ENCODE data around the gene SGMS1. TPM values are rescaled to one million over a fixed set of nuclear protein-coding genes. Genes with fewer than 3 reads are reported as not detected.
"Not testable (repeated sequence)": the region's sequence is repeated elsewhere in the genome, so short reads cannot be mapped to it uniquely, and the experiment has no call there.

The SGMS1 gene
- total RNA-seq, 1 donor from 2014 or later: 14.2 TPM

DNA sequence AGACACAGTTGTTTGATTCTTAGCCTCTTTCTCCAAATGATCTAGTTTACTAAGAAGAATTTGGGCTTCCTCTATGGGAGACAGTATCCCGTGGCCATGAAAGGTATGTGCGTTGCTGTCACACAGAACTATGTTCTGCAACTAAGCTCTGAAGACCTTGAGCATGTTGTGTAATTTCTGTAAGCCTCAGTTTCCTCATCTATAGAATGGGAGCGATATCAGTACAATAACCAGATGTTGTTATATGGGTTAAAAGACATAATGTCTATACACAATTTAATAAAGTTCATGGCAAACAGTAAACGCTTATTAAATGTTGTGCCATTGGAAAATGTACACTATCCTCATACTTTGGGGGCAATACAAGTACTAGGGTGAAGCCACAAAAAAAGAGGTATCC lies 187.0 kb downstream of the SGMS1 start:
- H3K27ac Mint-ChIP-seq: no peak overlapping the region
- intact Hi-C loops (cut with micrococcal nuclease): no loop called here
- DNase-seq: no peak
- H3K9me3 Mint-ChIP-seq: no peaks in the 10 kb centered on the region
- no peaks in the 10 kb centered on the region for H3K27me3 Mint-ChIP-seq
- peaks cover 40% of the 10 kb centered on the region for H3K4me1 Mint-ChIP-seq
- peaks cover 12% of the 10 kb centered on the region for H3K36me3 Mint-ChIP-seq (ENCODE audit: low read depth)
- H3K4me3 Mint-ChIP-seq: no peak overlapping the region

GRCh38 chr10:50432211-50433009 lies 191.3 kb downstream of the SGMS1 start:
- H3K27me3 Mint-ChIP-seq: no peaks in the 10 kb centered on the region
- intact Hi-C loops (cut with micrococcal nuclease): loop anchor here (1.0 to 5.0 kb wide), 10 partner anchors 14 to 1250 kb away; no protein-coding TSS in a partner anchor
- H3K4me3 Mint-ChIP-seq: no peak overlapping the region
- peaks cover 10% of the 10 kb centered on the region for H3K36me3 Mint-ChIP-seq (ENCODE audit: low read depth)
- peak overlapping the region; percentile 57 for H3K27ac Mint-ChIP-seq
- peak; percentile 4 for DNase-seq
- H3K9me3 Mint-ChIP-seq: no peaks in the 10 kb centered on the region
- H3K4me1 Mint-ChIP-seq: peaks cover 26% of the 10 kb centered on the region

DNA sequence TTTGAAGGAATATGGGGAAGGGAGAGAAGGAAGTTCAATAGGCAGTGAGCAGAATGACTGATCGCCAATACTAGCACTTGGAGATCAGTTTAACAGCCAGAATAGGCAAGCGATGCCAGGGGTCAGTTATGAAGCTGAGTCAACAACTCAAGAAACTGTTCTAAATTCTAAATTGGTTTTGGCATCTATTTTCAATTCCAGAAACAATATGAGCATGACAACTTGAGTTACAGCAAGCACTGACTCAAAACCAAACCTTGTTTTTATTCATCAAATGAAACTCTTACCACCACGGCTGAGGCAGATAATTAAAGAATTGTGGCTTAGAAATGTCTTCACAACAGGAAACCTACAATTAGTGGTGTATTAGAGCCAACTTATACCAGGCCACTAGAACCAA lies 192.0 kb downstream of the SGMS1 start:
- intact Hi-C loops (cut with micrococcal nuclease): loop anchor here (1.0 to 5.0 kb wide), 10 partner anchors 13 to 1249 kb away; no protein-coding TSS in a partner anchor
- DNase-seq: peak; percentile 57
- Mint-ChIP-seq H3K36me3 (ENCODE audit: low read depth) (peaks cover 10% of the 10 kb centered on the region), H3K27me3 (no peaks in the 10 kb centered on the region), H3K27ac (peak overlapping the region; percentile 14), H3K4me3 (peak overlapping the region; percentile 11), H3K9me3 (no peaks in the 10 kb centered on the region), H3K4me1 (peaks cover 22% of the 10 kb centered on the region)

GRCh38 chr10:50431133-50431532 lies 192.6 kb downstream of the SGMS1 start:
- Mint-ChIP-seq H3K36me3 (ENCODE audit: low read depth) (peaks cover 12% of the 10 kb centered on the region), H3K9me3 (no peaks in the 10 kb centered on the region), H3K4me3 (no peak overlapping the region), H3K27me3 (no peaks in the 10 kb centered on the region), H3K4me1 (peaks cover 27% of the 10 kb centered on the region), H3K27ac (no peak overlapping the region)
- DNase-seq: peak; percentile 9
- intact Hi-C loops (cut with micrococcal nuclease): loop anchor here (5.0 kb wide), 2 partner anchors 104 to 1249 kb away; no protein-coding TSS in a partner anchor

DNA sequence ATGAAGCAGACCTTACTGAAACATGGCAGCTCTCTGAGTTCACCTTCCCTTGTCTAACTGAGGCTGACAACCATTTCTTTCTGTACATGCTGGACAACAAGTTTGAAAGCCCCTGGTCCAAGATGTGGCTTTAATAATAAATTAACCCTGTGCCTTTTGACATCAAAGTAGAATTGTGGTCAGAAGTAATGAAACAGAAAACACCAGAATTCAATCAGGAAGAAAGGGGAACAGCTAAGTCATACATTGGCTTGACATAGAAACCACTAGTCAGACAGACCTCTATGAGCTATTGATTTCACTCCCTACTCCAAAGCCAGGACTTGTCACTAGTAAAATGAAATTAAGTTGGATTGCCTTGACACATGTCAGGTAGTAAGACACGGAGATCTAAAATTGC lies 197.3 kb downstream of the SGMS1 start:
- no peak for DNase-seq
- Mint-ChIP-seq H3K4me3 (no peak overlapping the region), H3K36me3 (ENCODE audit: low read depth) (peaks cover 8% of the 10 kb centered on the region), H3K9me3 (no peaks in the 10 kb centered on the region), H3K27ac (no peak overlapping the region), H3K27me3 (no peaks in the 10 kb centered on the region), H3K4me1 (peaks cover 16% of the 10 kb centered on the region)
- intact Hi-C loops (cut with micrococcal nuclease): no loop called here

- H3K9me3 Mint-ChIP-seq; H3K36me3 Mint-ChIP-seq (ENCODE audit: low read depth); intact Hi-C loops (cut with micrococcal nuclease); H3K27ac Mint-ChIP-seq; H3K4me3 Mint-ChIP-seq; H3K27me3 Mint-ChIP-seq; DNase-seq: not testable (repeated sequence)
- peaks cover 21% of the 10 kb centered on the region for H3K4me1 Mint-ChIP-seq
Measured at GRCh38 chr10:50425215-50425614, 198.5 kb downstream of the SGMS1 start.

GRCh38 chr10:50423448-50423847 lies 200.3 kb downstream of the SGMS1 start:
- Mint-ChIP-seq H3K27me3 (no peaks in the 10 kb centered on the region), H3K4me3 (no peak overlapping the region), H3K27ac (no peak overlapping the region), H3K4me1 (peaks cover 29% of the 10 kb centered on the region), H3K36me3 (ENCODE audit: low read depth) (peaks cover 8% of the 10 kb centered on the region), H3K9me3 (no peaks in the 10 kb centered on the region)
- DNase-seq: no peak
- intact Hi-C loops (cut with micrococcal nuclease): no loop called here

DNA sequence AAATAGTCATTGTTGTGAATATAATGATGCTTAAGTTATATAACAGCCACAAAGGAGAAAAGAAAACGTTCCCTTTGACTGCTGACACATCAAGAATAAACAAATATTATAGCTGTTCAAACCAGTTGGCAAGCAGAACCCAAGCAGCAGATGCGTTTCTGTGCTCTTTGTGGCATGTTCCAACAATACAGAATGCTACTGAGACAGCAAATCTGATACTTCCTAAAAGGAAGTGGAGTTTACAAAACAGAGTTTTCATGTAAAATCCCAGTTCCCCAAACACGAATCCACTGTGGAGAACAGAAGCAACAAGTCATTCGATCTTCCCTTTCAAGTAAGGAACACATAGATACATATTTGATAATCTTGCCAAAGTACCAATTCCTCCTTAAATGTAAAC lies 201.5 kb downstream of the SGMS1 start:
- Mint-ChIP-seq H3K4me1 (peaks cover 37% of the 10 kb centered on the region), H3K27me3 (no peaks in the 10 kb centered on the region), H3K4me3 (no peak overlapping the region)

GRCh38 chr10:50421026-50421719 lies 202.6 kb downstream of the SGMS1 start:
- Mint-ChIP-seq H3K4me3 (no peak overlapping the region), H3K27ac (no peak overlapping the region), H3K36me3 (ENCODE audit: low read depth) (peaks cover 4% of the 10 kb centered on the region), H3K4me1 (peaks cover 35% of the 10 kb centered on the region), H3K9me3 (no peaks in the 10 kb centered on the region), H3K27me3 (no peaks in the 10 kb centered on the region)
- intact Hi-C loops (cut with micrococcal nuclease): no loop called here
- peak; percentile 84 for DNase-seq

More for the DNA sequence above, 201.5 kb downstream of the SGMS1 start:
- peaks cover 8% of the 10 kb centered on the region for H3K36me3 Mint-ChIP-seq (ENCODE audit: low read depth)
- H3K9me3 Mint-ChIP-seq: no peaks in the 10 kb centered on the region
- no peak for DNase-seq
- intact Hi-C loops (cut with micrococcal nuclease): no loop called here
- no peak overlapping the region for H3K27ac Mint-ChIP-seq

DNA sequence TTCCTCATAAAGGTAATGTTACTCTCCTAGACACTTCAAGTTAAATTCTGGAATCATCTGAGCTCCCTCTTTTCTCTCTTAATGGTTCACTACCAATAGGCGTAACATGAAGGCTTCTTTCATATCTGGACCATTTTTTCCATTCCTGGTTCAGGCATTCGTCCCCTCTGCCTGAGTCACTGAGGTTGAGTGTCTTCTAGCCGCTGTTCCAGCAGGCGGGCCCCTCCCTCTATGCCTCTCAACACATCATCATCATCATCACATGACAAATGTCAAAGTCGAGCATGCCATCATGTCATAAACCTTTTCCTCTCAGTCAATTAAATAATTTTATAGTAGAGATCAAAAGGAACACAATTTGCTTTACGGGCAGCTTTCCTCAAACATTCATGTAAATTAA lies 203.6 kb downstream of the SGMS1 start:
- H3K27me3 Mint-ChIP-seq: no peaks in the 10 kb centered on the region
- H3K27ac Mint-ChIP-seq: no peak overlapping the region
- H3K4me1 Mint-ChIP-seq: peaks cover 38% of the 10 kb centered on the region
- peaks cover under 1% of the 10 kb centered on the region for H3K36me3 Mint-ChIP-seq (ENCODE audit: low read depth)
- peak; percentile 49 for DNase-seq
- H3K9me3 Mint-ChIP-seq: no peaks in the 10 kb centered on the region
- H3K4me3 Mint-ChIP-seq: no peak overlapping the region
- intact Hi-C loops (cut with micrococcal nuclease): no loop called here

DNA sequence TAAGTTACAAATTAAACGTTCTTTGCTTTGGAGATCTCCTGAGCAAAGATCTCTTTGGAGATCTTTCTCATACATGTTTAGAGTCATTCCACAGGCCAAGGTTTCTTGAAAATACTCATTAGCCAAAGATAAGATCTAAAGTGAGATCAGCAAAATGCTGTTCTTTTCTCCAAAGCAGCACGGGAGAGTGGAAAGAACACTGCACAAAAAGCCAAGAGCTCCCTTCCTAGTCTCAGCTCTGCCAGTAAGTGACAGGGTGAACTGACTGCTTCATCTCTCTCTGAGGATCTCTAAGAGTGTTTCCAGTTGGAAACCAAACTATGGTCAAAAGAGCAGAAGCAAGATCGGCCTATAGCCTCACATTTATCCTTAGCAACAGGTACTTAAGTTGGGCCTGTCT lies 204.0 kb downstream of the SGMS1 start:
- no peaks in the 10 kb centered on the region for H3K36me3 Mint-ChIP-seq (ENCODE audit: low read depth)
- intact Hi-C loops (cut with micrococcal nuclease): loop anchor here (2.0 to 5.0 kb wide), 3 partner anchors 13 to 97 kb away; no protein-coding TSS in a partner anchor
- H3K27ac Mint-ChIP-seq: no peak overlapping the region
- H3K27me3 Mint-ChIP-seq: no peaks in the 10 kb centered on the region
- no peaks in the 10 kb centered on the region for H3K9me3 Mint-ChIP-seq
- peak; percentile 52 for DNase-seq
- H3K4me3 Mint-ChIP-seq: no peak overlapping the region
- H3K4me1 Mint-ChIP-seq: peaks cover 39% of the 10 kb centered on the region

DNA sequence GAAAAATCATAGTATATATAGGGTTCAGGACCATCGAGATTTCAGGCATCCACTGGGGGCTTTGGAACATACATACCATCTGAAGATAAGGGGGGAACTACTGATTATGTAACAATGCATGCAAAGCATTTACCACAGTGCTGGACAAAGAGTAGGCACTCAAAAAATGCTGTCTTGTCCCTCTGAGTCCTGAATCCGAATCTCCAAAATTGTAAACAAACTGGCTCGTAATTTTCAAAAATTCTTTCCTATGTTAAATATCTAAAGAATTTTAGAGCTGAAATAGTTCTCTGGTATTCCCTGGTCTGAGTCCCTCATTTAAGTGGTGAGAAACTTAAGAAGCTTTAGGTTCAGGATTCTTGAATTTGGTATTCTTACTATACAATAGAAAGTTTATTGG lies 204.7 kb downstream of the SGMS1 start:
- H3K4me1 Mint-ChIP-seq: peaks cover 41% of the 10 kb centered on the region
- intact Hi-C loops (cut with micrococcal nuclease): loop anchor here (2.0 to 5.0 kb wide), 3 partner anchors 14 to 97 kb away; no protein-coding TSS in a partner anchor
- H3K27me3 Mint-ChIP-seq: no peaks in the 10 kb centered on the region
- H3K9me3 Mint-ChIP-seq: no peaks in the 10 kb centered on the region
- no peak for DNase-seq
- no peak overlapping the region for H3K4me3 Mint-ChIP-seq
- no peak overlapping the region for H3K27ac Mint-ChIP-seq
- H3K36me3 Mint-ChIP-seq (ENCODE audit: low read depth): no peaks in the 10 kb centered on the region

DNA sequence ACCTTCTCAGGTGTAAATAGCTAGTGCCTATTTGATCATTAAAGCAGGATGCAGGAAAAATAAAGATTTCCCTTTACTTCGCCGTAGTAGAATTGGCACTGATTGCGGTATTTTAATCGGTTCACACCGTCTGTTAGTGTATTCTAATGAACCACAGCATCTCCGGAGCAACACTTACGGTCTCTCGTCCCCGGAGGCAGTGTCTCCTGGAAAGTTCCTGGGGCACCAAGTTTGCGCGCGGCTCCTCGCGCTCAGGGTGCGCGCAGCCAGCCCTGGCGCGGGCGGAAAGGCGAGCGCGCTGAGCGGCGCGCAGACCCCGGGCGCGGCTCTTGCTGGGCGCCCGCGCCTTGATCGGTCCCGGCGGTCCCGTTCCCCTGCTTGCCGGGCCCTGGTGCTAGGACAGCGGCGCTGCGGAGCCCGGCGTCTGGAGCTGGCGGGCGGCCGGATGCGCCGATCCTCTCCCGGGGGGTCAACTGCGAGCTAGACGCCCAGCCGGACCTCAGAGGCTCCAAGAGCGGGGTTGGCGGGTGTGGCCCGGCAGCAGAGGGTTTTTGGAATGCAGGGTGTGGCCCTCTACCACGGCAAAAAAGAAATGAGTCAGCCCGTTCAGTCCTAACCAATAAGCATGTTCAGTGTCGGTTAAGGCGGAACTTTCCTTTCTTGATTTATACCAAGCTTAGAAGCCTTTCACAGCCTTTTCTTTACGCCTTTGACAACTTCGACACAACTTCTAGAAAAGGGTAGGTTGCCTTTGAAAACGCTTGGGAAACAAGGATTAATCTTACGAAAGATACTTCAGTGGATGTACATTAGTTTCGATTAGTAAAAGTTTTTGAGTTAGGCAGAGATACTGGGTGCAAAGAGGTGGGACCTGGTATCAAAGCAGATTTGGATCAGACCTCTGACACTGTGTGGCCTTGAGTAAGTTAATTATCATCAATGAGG lies 205.6 kb downstream of the SGMS1 start:
- Mint-ChIP-seq H3K4me3 (peak overlapping the region; percentile 86), H3K36me3 (ENCODE audit: low read depth) (peaks cover 1% of the 10 kb centered on the region), H3K9me3 (no peaks in the 10 kb centered on the region), H3K27me3 (no peaks in the 10 kb centered on the region), H3K4me1 (peaks cover 45% of the 10 kb centered on the region), H3K27ac (peak overlapping the region; percentile 82)
- intact Hi-C loops (cut with micrococcal nuclease): loop anchor here (1.0 to 5.0 kb wide), 5 partner anchors 15 to 206 kb away; no protein-coding TSS in a partner anchor
- peak; percentile 88 for DNase-seq

Measured in activated CD4-positive, alpha-beta T cell treated with anti-CD3 and anti-CD28 coated beads, Interleukin-2, amount 10 ng/mL, durations not matched to agents 24 days and 14 days (primary cell).